ENCODE measurements around the gene HTN3.
A peak's percentile ranks its signal among the peaks of the same experiment; 100 is the strongest.
"Not testable (repeated sequence)": the region's sequence is repeated elsewhere in the genome, so short reads cannot be mapped to it uniquely, and the experiment has no call there.

Gene HTN3

DNA sequence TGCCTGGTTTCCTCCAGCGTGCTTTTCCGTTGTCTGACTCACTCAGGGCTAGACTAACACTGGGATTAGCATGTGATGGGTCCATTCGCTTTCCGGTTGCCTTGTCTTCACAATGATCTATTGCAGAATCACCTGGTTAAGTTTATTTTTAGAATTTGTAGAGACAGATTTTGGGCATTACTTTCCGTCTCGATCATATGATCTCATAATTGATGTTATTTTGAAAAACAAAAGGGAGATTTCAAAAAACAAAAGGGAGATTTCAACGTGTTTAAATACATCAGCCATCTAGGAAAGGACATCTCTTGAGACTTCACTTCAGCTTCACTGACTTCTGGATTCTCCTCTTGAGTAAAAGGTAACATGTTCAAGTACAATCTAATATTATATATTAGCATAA lies at the start of gene HTN3:
Gene HTN3, plus strand, starts transcription at position 301 of the 400 bp plus-strand sequence. CDS start 2,282 bp downstream, outside the sequence.
- H2AFZ ChIP-seq (ENCODE audit: low read length); H3K9me2 ChIP-seq (replicated peaks; ENCODE audit: insufficient read depth, low read length); H3K27ac ChIP-seq (ENCODE audit: low read length); H3K79me2 ChIP-seq (ENCODE audit: low read length); H3K27me3 ChIP-seq (replicated peaks; ENCODE audit: insufficient read depth, low read length); H3K4me1 ChIP-seq (ENCODE audit: low read length); H3K9ac ChIP-seq (ENCODE audit: low read length); H3K36me3 ChIP-seq (replicated peaks; ENCODE audit: insufficient read depth, low read length); H4K20me1 ChIP-seq (ENCODE audit: insufficient read depth, low read length); DNase-seq; H3K4me2 ChIP-seq (ENCODE audit: low read depth, low read length); H3K4me3 ChIP-seq (ENCODE audit: low read length); H3F3A ChIP-seq (ENCODE audit: insufficient read depth, low read length); H3K9me3 ChIP-seq (replicated peaks; ENCODE audit: insufficient read depth, low read length): not testable (repeated sequence)

DNA sequence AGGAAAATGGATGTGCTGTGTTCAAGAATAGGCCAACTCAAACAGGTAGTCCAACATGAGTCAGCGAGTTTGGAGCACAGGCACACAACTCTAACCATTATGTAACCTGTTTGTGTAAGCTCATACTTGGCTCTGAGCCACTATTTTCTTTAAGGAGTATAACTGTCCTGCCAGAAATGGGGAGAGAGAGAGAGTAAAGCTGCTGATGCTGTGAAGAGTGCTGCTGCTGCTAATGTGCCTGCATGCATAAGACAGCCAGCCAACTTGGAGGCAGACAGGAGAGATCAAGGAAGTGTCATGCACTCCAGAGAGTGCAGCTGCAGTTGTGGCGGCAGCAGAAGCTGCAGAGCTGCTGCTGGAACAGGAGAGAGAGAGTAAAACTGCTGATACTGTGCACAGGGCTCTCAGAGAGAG lies 44.2 kb upstream of the HTN3 start:
- H3K79me2 ChIP-seq (ENCODE audit: low read length): no peaks in the 10 kb centered on the region
- H3K4me3 ChIP-seq (ENCODE audit: low read length): no peak overlapping the region
- no peaks in the 10 kb centered on the region for H3K4me1 ChIP-seq (ENCODE audit: low read length)
- 0 out of 2 replicates have a peak overlapping the region, but pooled peaks have one; percentile 23 for H2AFZ ChIP-seq (ENCODE audit: low read length)
- no peaks in the 10 kb centered on the region for H4K20me1 ChIP-seq (ENCODE audit: insufficient read depth, low read length)
- H3K27me3 ChIP-seq (replicated peaks; ENCODE audit: insufficient read depth, low read length): no peaks in the 10 kb centered on the region
- H3K4me2 ChIP-seq (ENCODE audit: low read depth, low read length): no peak overlapping the region
- H3K9me2 ChIP-seq (replicated peaks; ENCODE audit: insufficient read depth, low read length): no peaks in the 10 kb centered on the region
- H3K9me3 ChIP-seq (replicated peaks; ENCODE audit: insufficient read depth, low read length): no peaks in the 10 kb centered on the region
- H3F3A ChIP-seq (ENCODE audit: insufficient read depth, low read length): no peaks in the 10 kb centered on the region
- DNase-seq: peak; percentile 49
- no peak overlapping the region for H3K9ac ChIP-seq (ENCODE audit: low read length)
- no peak for TF ChIP-seq EZH2phosphoT487 (IDR thresholded peaks at IDR 0.05; ENCODE audit: low read length)
- no peak for TF ChIP-seq EZH2 (optimal IDR thresholded peaks at IDR 0.05; ENCODE audit: low read depth, low read length)
- TF ChIP-seq, protein P1, sequence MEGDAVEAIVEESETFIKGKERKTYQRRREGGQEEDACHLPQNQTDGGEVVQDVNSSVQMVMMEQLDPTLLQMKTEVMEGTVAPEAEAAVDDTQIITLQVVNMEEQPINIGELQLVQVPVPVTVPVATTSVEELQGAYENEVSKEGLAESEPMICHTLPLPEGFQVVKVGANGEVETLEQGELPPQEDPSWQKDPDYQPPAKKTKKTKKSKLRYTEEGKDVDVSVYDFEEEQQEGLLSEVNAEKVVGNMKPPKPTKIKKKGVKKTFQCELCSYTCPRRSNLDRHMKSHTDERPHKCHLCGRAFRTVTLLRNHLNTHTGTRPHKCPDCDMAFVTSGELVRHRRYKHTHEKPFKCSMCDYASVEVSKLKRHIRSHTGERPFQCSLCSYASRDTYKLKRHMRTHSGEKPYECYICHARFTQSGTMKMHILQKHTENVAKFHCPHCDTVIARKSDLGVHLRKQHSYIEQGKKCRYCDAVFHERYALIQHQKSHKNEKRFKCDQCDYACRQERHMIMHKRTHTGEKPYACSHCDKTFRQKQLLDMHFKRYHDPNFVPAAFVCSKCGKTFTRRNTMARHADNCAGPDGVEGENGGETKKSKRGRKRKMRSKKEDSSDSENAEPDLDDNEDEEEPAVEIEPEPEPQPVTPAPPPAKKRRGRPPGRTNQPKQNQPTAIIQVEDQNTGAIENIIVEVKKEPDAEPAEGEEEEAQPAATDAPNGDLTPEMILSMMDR (IDR thresholded peaks at IDR 0.05; ENCODE audit: low read length): no peak
- H3K36me3 ChIP-seq (replicated peaks; ENCODE audit: insufficient read depth, low read length): no peaks in the 10 kb centered on the region
- H3K27ac ChIP-seq (ENCODE audit: low read length): no peak overlapping the region; the same call in 1 of the 2 replicates

DNA sequence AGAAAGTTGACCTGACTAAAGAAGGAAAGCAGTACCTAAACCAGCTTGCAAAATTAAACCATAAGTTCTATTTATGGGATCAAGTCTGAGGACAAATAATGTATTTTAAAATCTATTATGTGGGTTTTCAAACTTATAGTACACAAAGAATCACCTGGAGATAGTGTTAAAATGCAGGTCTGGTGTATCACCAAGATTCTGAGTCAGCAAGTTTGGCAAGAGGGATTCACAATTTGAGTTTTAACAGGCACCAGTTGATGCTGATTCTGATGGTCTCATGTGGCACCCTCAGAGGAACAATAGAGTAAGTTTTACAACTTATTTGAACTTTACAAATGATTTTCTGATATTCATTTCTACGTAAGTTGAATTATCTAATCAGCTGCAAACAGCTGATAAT lies 41.6 kb upstream of the HTN3 start:
- Histone ChIP-seq H3K27me3 (replicated peaks; ENCODE audit: insufficient read depth, low read length) (no peaks in the 10 kb centered on the region), H3K27ac (ENCODE audit: low read length) (no peak overlapping the region), H3K4me3 (ENCODE audit: low read length) (no peak overlapping the region)

DNA sequence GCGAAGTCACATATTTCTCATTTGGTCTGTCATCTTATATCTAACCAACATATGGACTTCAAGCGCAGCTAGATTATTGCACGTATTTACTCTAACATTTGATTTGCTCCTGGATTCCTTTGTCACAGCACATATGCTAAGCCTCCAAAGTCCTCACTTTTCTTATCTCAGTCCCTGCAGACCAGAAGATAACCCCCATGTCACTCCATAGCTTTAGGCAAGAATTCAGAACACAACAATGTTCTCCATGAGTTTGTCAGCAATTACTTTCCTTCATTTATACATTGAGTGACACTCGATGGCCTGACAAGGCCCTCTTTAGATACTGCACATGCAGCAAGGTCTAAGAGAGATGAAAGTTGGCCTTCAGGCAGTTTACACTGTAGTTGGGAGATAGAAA lies 37.2 kb upstream of the HTN3 start:
- no peaks in the 10 kb centered on the region for H3K4me1 ChIP-seq (ENCODE audit: low read length)
- H2AFZ ChIP-seq (ENCODE audit: low read length): no peak overlapping the region
- H3K4me3 ChIP-seq (ENCODE audit: low read length): no peak overlapping the region
- H3K36me3 ChIP-seq (replicated peaks; ENCODE audit: insufficient read depth, low read length): no peaks in the 10 kb centered on the region
- H3K4me2 ChIP-seq (ENCODE audit: low read depth, low read length): no peak overlapping the region
- no peaks in the 10 kb centered on the region for H3K9me3 ChIP-seq (replicated peaks; ENCODE audit: insufficient read depth, low read length)
- DNase-seq: no peak
- no peak overlapping the region for H3K27ac ChIP-seq (ENCODE audit: low read length)
- H3K9me2 ChIP-seq (replicated peaks; ENCODE audit: insufficient read depth, low read length): no peaks in the 10 kb centered on the region
- no peaks in the 10 kb centered on the region for H4K20me1 ChIP-seq (ENCODE audit: insufficient read depth, low read length)
- no peak overlapping the region for H3K9ac ChIP-seq (ENCODE audit: low read length)
- no peak for TF ChIP-seq EZH2phosphoT487 (IDR thresholded peaks at IDR 0.05; ENCODE audit: low read length)
- TF ChIP-seq EZH2 (optimal IDR thresholded peaks at IDR 0.05; ENCODE audit: low read depth, low read length): no peak
- TF ChIP-seq, protein P1 (IDR thresholded peaks at IDR 0.05; ENCODE audit: low read length): no peak
- H3K79me2 ChIP-seq (ENCODE audit: low read length): no peaks in the 10 kb centered on the region
- H3F3A ChIP-seq (ENCODE audit: insufficient read depth, low read length): no peaks in the 10 kb centered on the region
- H3K27me3 ChIP-seq (replicated peaks; ENCODE audit: insufficient read depth, low read length): no peaks in the 10 kb centered on the region

More for the DNA sequence above, 41.6 kb upstream of the HTN3 start:
- Histone ChIP-seq H3K9me2 (replicated peaks; ENCODE audit: insufficient read depth, low read length) (no peaks in the 10 kb centered on the region), H3K4me1 (ENCODE audit: low read length) (no peaks in the 10 kb centered on the region), H3K36me3 (replicated peaks; ENCODE audit: insufficient read depth, low read length) (no peaks in the 10 kb centered on the region), H3F3A (ENCODE audit: insufficient read depth, low read length) (no peaks in the 10 kb centered on the region), H3K9me3 (replicated peaks; ENCODE audit: insufficient read depth, low read length) (no peaks in the 10 kb centered on the region), H2AFZ (ENCODE audit: low read length) (no peak overlapping the region), H3K79me2 (ENCODE audit: low read length) (no peaks in the 10 kb centered on the region), H3K4me2 (ENCODE audit: low read depth, low read length) (no peak overlapping the region), H4K20me1 (ENCODE audit: insufficient read depth, low read length) (no peaks in the 10 kb centered on the region), H3K9ac (ENCODE audit: low read length) (no peak overlapping the region)
- no peak for DNase-seq
- TF ChIP-seq EZH2phosphoT487 (IDR thresholded peaks at IDR 0.05; ENCODE audit: low read length) (no peak), EZH2 (optimal IDR thresholded peaks at IDR 0.05; ENCODE audit: low read depth, low read length) (no peak)
- TF ChIP-seq, protein P1 (IDR thresholded peaks at IDR 0.05; ENCODE audit: low read length): no peak
